ENCODE measurements around the gene ZNF791. TPM values are rescaled to one million over a fixed set of nuclear protein-coding genes. Genes with fewer than 3 reads are reported as not detected.

Gene ZNF791
- total and polyA plus RNA-seq, 2 experiments from 2014 or later = 12.2 to 15.3 TPM

GRCh38 chr19:12626958-12627357 lies 16.2 kb downstream of the ZNF791 start (continued):
- TF ChIP-seq, protein P1, sequence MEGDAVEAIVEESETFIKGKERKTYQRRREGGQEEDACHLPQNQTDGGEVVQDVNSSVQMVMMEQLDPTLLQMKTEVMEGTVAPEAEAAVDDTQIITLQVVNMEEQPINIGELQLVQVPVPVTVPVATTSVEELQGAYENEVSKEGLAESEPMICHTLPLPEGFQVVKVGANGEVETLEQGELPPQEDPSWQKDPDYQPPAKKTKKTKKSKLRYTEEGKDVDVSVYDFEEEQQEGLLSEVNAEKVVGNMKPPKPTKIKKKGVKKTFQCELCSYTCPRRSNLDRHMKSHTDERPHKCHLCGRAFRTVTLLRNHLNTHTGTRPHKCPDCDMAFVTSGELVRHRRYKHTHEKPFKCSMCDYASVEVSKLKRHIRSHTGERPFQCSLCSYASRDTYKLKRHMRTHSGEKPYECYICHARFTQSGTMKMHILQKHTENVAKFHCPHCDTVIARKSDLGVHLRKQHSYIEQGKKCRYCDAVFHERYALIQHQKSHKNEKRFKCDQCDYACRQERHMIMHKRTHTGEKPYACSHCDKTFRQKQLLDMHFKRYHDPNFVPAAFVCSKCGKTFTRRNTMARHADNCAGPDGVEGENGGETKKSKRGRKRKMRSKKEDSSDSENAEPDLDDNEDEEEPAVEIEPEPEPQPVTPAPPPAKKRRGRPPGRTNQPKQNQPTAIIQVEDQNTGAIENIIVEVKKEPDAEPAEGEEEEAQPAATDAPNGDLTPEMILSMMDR (conservative IDR thresholded peaks at IDR 0.05; ENCODE audit: low read depth in 2 of 2) = no peak
- TF ChIP-seq STAT1 (IDR thresholded peaks at IDR 0.05; ENCODE audit: unreplicated experiment) (no peak), ZNF331 (CRISPR knock-in tag; IDR thresholded peaks at IDR 0.05; ENCODE audit: low read depth) (no peak)

DNA sequence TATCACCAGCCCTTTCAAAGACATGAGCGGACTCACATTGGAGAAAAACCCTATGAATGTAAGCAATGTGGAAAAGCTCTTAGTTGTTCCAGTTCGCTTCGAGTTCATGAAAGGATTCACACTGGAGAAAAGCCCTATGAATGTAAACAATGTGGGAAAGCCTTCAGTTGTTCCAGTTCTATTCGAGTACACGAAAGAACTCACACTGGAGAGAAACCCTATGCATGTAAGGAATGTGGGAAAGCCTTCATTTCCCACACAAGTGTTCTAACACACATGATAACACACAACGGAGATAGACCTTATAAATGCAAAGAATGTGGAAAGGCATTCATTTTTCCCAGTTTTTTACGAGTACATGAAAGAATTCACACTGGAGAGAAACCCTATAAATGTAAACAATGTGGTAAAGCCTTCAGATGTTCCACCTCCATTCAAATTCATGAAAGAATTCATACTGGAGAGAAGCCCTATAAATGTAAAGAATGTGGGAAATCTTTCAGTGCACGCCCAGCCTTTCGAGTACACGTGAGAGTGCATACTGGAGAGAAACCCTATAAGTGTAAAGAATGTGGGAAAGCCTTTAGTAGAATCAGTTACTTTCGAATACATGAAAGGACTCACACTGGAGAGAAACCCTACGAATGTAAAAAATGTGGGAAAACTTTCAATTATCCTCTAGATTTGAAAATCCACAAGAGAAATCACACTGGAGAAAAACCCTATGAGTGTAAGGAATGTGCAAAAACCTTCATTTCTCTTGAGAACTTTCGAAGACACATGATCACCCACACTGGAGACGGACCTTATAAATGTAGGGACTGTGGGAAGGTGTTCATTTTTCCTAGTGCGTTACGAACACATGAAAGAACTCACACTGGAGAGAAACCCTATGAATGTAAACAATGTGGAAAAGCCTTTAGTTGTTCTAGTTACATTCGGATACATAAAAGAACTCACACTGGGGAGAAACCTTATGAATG lies 17.6 kb downstream of the ZNF791 start:
- H3K4me1 ChIP-seq (ENCODE audit: insufficient read depth) = no peaks in the 10 kb centered on the region
- H3K79me2 ChIP-seq (replicated peaks; ENCODE audit: insufficient read depth) = peaks cover 2% of the 10 kb centered on the region; the same call in 1 of the 2 replicates
- Mint-ChIP-seq H3K27ac (no peak overlapping the region), H3K27me3 (ENCODE audit: insufficient read depth, low read depth, poor library complexity) (peaks cover 3% of the 10 kb centered on the region), H3K36me3 (ENCODE audit: low read depth) (peaks cover 88% of the 10 kb centered on the region), H3K9me3 (peaks cover 63% of the 10 kb centered on the region), H3K4me3 (no peak overlapping the region), H3K4me1 (no peaks in the 10 kb centered on the region)
- H3K4me3 ChIP-seq = no peak overlapping the region
- H3K27ac ChIP-seq (ENCODE audit: low read depth) = no peak overlapping the region
- no peaks in the 10 kb centered on the region for H4K20me1 ChIP-seq (replicated peaks; ENCODE audit: insufficient read depth)
- H2AFZ ChIP-seq = no peak overlapping the region
- H3K9me2 ChIP-seq (ENCODE audit: insufficient read depth) = peaks cover 3% of the 10 kb centered on the region; the same call in 1 of the 2 replicates
- H3K36me3 ChIP-seq (ENCODE audit: insufficient read depth) = peaks cover 58% of the 10 kb centered on the region
- H3K27me3 ChIP-seq (ENCODE audit: insufficient read depth) = no peaks in the 10 kb centered on the region
- peak; percentile 45 for DNase-seq (ENCODE audit: low spot score)
- H3K4me2 ChIP-seq = no peak overlapping the region
- H3F3A ChIP-seq (replicated peaks; ENCODE audit: low read depth) = 0 out of 2 replicates have a peak, but pooled peaks cover 4% of the 10 kb centered on the region
- ATAC-seq = no peak
- TF ChIP-seq JUNB (IDR thresholded peaks at IDR 0.05; ENCODE audit: unreplicated experiment) = no peak
- TF ChIP-seq CREB1 (CRISPR knock-in tag; IDR thresholded peaks at IDR 0.05; ENCODE audit: low read depth) = no peak
- TF ChIP-seq REST (IDR thresholded peaks at IDR 0.05; ENCODE audit: unreplicated experiment) = no peak
- no peak for TF ChIP-seq ZNF331 (CRISPR knock-in tag; IDR thresholded peaks at IDR 0.05; ENCODE audit: low read depth)
- no peak for TF ChIP-seq ZNF114 (CRISPR knock-in tag; IDR thresholded peaks at IDR 0.05)
- TF ChIP-seq EZH2phosphoT487 (IDR thresholded peaks at IDR 0.05; ENCODE audit: unreplicated experiment) = no peak
- TF ChIP-seq, protein P1 (conservative IDR thresholded peaks at IDR 0.05; ENCODE audit: low read depth in 2 of 2) = no peak
- TF ChIP-seq, protein P2, sequence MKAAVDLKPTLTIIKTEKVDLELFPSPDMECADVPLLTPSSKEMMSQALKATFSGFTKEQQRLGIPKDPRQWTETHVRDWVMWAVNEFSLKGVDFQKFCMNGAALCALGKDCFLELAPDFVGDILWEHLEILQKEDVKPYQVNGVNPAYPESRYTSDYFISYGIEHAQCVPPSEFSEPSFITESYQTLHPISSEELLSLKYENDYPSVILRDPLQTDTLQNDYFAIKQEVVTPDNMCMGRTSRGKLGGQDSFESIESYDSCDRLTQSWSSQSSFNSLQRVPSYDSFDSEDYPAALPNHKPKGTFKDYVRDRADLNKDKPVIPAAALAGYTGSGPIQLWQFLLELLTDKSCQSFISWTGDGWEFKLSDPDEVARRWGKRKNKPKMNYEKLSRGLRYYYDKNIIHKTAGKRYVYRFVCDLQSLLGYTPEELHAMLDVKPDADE (IDR thresholded peaks at IDR 0.05) = no peak
- TF ChIP-seq EZH2 (IDR thresholded peaks at IDR 0.05; ENCODE audit: low read depth, unreplicated experiment) = no peak

Data from GM23338 (cell line).